Right ventricle myocardium superior (tissue), 1 donor: Measurements from ENCODE around the gene TMEM150A. TPM values are rescaled to one million over a fixed set of nuclear protein-coding genes. Genes with fewer than 3 reads are reported as not detected.
"Not testable (repeated sequence)": the region's sequence is repeated elsewhere in the genome, so short reads cannot be mapped to it uniquely, and the experiment has no call there.

Experiments used
- ATAC-seq: fragments of 200-7000 bp; cut with Tn5 transposase; one replicate; pipeline ENCODE4 v1.9.1; 2020; ENCODE audit warnings: mild to moderate bottlenecking; ENCODE audit not compliant: poor library complexity
- DNase-seq: peaks from one replicate; pipeline ENCODE4 v3.0.0-alpha.2; 2020
- intact Hi-C: fragments of 100-400 bp; cut with DNase I; formaldehyde crosslinking; loops from one replicate; pipeline ENCODE4 v1.11.2; 2022
- total RNA-seq: library from RNA; stranded (reverse); fragmentation: NEBNext Ultra II Directional; extraction: Animal tissue kit (Norgen Biotek cat#: 25700); gene quantifications from one replicate; pipeline ENCODE4 v1.2.1, GENCODE V29; 2021
- donor health status: DM: no; HTN: yes; CAD: no; lungs with severe emphysema.

The TMEM150A gene
- total RNA-seq, 1 donor from 2014 or later: 9.5 TPM

- ATAC-seq (no peak), DNase-seq (no peak)
- intact Hi-C loops: no loop called here
Measured at GRCh38 chr2:85580206-85580605, 22.3 kb downstream of the TMEM150A start.

GRCh38 chr2:85579266-85579935 lies 23.1 kb downstream of the TMEM150A start:
- ATAC-seq (peak; percentile 36), DNase-seq (peak; percentile 68)
- intact Hi-C loops: no loop called here

- intact Hi-C loops: no loop called here
- ATAC-seq (peak; percentile 73), DNase-seq (peak; percentile 83)
Measured at GRCh38 chr2:85578243-85579180, 24.0 kb downstream of the TMEM150A start.

GRCh38 chr2:85577386-85578242 lies 24.9 kb downstream of the TMEM150A start, which contains the start of gene VAMP8:
Gene VAMP8, plus strand, starts transcription at chr2:85577586. Its CDS starts 61 bp downstream, at chr2:85577647.
- peak; percentile 70 for DNase-seq
- ATAC-seq: peak; percentile 52
- intact Hi-C loops: no loop called here

- intact Hi-C loops: no loop called here
- DNase-seq (no peak), ATAC-seq (no peak)
Measured at GRCh38 chr2:85577063-85577385, 25.5 kb downstream of the TMEM150A start.

- intact Hi-C loops: no loop called here
- DNase-seq (no peak), ATAC-seq (no peak)
Measured at GRCh38 chr2:85575739-85576138, 26.8 kb downstream of the TMEM150A start.

GRCh38 chr2:85566265-85566664 lies 36.2 kb downstream of the TMEM150A start:
- intact Hi-C loops: no loop called here
- no peak for ATAC-seq
- DNase-seq: no peak

- no peak for ATAC-seq
- intact Hi-C loops: no loop called here
Measured at GRCh38 chr2:85564144-85564563, 38.3 kb downstream of the TMEM150A start.

GRCh38 chr2:85561280-85562212 lies 41.0 kb downstream of the TMEM150A start, which contains the start of gene GGCX:
Gene GGCX, minus strand, starts transcription at chr2:85561493. Its CDS starts 65 bp downstream, at chr2:85561428.
- intact Hi-C loops: loop anchor here (2.0 kb wide), 1 partner anchor 41 kb away; the partner anchor contains the start of gene TMEM150A
- ATAC-seq (peak; percentile 96), DNase-seq (peak; percentile 98)

More at GRCh38 chr2:85564144-85564563, 38.3 kb downstream of the TMEM150A start:
- DNase-seq: no peak

- intact Hi-C loops: loop anchor here (2.0 kb wide), 1 partner anchor 42 kb away; the partner anchor contains the start of gene TMEM150A
- DNase-seq: no peak
- ATAC-seq: no peak
Measured at GRCh38 chr2:85560812-85561279, 41.7 kb downstream of the TMEM150A start.

GRCh38 chr2:85560403-85560726 lies 42.1 kb downstream of the TMEM150A start:
- intact Hi-C loops: loop anchor here (2.0 kb wide), 1 partner anchor 42 kb away; the partner anchor contains the start of gene TMEM150A
- not testable (repeated sequence) for ATAC-seq, DNase-seq

GRCh38 chr2:85558160-85558559 lies 44.3 kb downstream of the TMEM150A start:
- intact Hi-C loops: no loop called here
- DNase-seq: no peak
- no peak for ATAC-seq

- DNase-seq (no peak), ATAC-seq (no peak)
- intact Hi-C loops: no loop called here
Measured at GRCh38 chr2:85557130-85557529, 45.4 kb downstream of the TMEM150A start.

GRCh38 chr2:85554980-85555612 lies 47.4 kb downstream of the TMEM150A start:
- intact Hi-C loops: no loop called here
- ATAC-seq: no peak
- no peak for DNase-seq

GRCh38 chr2:85553184-85553583 lies 49.3 kb downstream of the TMEM150A start:
- DNase-seq (no peak), ATAC-seq (no peak)
- intact Hi-C loops: loop anchor here (2.0 kb wide), 1 partner anchor 132 kb away; no protein-coding TSS in a partner anchor

GRCh38 chr2:85551698-85552678 lies 50.5 kb downstream of the TMEM150A start:
- DNase-seq (peak; percentile 84), ATAC-seq (peak; percentile 76)
- intact Hi-C loops: loop anchor here (2.0 kb wide), 1 partner anchor 131 kb away; no protein-coding TSS in a partner anchor
